ENCODE results near the gene PGLYRP1. TPM values are rescaled to one million over a fixed set of nuclear protein-coding genes. Genes with fewer than 3 reads are reported as not detected.

The PGLYRP1 gene
- total RNA-seq, 1 donor from 2014 or later: 0.43 TPM

DNA sequence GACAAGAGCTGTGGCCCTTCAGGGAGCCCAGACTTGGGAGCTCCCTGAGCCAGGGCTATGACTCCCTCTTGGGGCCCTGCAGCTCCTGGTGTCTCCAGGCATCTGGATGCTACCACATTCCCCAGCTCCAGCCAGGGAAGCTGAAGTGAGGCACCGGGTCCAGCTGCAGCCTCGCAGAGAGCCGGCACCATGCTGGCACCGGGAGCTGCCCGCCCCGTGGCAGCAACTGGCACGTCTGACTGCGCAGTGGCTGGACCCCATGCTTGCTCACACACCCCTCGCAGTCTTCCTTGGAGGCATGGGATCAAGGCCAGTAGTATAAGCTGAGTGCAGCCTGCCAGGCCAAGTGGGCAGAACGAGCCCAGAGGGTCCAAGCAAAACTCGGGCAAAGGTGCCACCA, 10.5 kb upstream of the PGLYRP1 start:
- ATAC-seq (no peak), DNase-seq (ENCODE audit: low spot score) (no peak)

DNA sequence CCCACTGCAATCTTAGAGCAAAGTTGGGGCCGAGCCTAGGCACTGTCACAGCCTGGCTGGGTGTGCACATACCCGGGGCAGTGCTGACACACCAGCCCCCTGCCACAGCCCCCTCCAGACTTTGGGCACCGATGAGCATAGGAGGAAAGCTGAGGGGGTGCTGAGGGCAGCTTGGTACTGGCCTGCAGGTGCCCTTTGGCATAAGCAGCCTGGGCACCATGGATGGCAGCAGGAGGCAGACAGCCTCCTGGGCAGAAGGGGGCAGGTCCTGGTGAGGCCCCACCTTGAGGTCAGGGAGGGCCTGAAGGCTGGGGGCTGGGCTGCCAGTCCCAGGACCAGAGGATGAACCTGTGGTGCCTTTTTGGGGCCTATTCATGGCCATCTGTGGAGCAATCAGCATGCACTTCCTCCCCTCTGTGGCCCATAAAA, 9.8 kb upstream of the PGLYRP1 start:
- ATAC-seq: no peak
- DNase-seq (ENCODE audit: low spot score): no peak

DNA sequence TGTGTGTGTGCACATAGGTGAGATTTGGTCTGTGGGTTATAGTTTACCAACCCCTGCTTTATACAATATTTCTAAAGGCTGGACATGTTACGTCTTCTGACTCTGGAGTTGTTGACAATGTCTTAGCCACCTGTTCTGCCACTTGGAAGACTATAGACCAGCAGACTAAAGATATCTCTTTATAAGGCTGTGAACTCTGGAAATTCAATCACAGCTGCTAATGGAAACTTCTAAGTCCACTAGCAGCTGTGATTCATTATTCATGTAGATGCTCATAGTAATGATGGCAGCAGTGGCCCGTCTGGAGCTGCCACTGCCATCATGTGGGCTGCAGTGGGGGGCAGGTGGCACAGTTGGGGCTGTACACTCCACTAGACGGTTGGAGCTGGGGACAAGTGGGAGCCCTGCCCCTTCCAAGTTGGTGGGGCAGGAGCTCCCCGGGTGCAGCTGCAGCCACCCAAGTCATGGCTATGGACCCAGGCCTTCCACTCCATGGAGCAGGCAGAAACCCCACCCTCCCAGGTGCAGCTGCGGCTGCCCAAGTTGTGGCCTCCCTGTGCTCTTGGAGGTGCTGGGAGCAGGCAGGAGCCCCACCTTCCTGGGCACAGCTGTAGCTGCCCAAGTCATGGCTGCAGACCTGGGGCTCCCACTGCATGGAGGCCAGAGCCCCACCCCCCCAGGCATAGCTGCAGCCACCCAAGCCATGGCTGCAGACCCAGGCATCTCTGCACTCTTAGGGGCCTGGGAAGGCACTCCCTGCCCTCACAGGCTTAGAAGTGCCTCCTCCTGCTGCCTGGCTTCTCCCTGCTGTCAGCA, 9.1 kb upstream of the PGLYRP1 start:
- ATAC-seq (no peak), DNase-seq (ENCODE audit: low spot score) (no peak)

DNA sequence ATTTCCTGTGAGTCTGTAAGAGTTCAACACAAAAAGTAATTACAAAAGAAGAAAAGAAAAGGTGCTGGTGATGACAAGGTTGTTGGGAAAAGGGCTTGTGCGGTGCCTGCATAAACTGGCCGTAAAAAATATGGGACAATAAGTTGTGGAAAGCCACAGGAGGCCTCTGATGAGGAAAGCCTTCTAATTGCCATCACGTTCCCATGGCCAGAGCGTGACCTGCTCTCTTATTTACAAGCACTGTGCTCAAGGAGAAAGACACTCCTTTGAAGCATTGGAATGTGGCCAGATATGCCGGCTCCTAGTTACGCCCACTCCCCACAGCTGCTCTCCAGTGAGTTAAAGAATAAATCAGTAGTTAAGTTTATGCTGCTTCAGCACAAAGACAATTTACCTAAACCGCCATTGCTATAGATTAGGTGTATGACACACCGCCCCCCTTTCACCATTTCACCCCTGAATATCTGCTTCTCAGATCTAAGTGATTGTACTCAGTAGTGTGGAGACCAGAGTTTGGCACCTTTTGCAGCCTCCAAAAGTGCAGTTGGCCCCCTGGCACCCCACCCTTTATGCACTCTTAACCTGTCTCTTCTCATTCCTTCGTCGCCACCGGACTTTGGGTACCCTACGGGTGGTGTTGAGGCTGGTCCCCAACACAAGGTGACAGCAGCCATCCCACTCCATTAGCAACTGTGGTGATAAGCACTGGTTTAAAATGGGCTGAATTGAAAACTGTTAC, 8.1 kb upstream of the PGLYRP1 start:
- DNase-seq (ENCODE audit: low spot score) (no peak), ATAC-seq (no peak)

DNA sequence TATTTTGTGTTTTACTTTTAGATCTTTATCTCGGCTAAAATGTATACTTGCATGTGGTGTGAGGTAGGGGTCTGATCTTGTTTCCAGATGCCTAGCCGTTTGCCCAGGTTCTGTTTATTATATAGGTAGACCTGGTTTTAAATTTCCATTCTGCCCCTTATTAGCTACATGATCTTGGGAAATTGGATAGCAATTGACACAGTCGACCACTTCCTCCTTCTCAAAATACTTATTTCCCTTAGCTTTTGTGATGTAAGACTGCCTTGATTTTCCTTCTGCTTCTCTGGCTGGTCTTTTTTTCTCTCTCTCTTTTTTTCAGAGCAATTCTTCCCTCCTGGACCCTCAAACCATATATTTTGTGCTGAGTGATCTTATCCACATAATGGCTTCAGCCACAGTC, 3.0 kb upstream of the PGLYRP1 start:
- DNase-seq (ENCODE audit: low spot score): peak; percentile 5

DNA sequence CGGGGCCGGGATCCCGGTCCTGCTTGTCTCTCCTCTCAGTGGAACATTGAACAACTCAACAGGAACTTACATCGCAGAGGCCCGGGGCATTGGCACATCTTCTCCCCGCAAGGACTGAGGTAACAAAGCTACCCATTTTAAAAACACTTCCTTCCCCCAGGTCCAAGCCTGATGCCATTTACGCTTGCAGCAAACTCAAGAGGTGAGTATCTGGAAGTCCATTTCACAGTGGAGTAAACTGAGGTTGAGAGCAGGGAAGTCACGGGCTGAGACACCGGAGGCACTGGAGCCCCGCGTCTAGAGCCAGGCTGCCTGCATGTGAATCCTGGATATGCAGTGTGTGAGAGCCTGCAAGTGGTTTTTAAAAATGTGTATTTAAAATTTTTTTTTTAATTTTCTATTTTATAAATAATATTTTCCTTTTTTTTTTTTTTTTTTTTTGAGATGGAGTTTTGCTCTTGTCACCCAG, 492 bp upstream of the PGLYRP1 start:
- ATAC-seq (no peak), DNase-seq (ENCODE audit: low spot score) (peak; percentile 44)

More for the DNA sequence above, 3.0 kb upstream of the PGLYRP1 start:
- no peak for ATAC-seq

DNA sequence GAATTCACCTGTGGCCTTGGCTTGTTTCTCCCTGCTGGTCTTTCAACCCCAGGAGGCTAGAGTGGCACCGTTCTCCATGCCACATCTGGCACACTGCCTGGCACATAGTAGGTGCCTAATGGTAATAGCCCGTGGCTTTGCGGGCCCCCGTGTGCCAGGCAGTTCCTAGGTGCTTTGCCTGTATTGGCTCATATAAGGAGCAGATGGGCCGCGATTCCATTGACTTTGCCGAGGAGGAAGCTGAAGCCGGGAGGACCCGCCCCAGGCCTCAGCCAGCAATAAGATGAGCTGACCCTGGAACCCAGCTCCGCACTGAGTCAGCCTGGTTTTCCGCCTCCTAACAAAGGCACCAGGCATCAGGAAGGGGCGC, 807 bp downstream of the PGLYRP1 start:
- ATAC-seq: no peak
- no peak for DNase-seq (ENCODE audit: low spot score)

DNA sequence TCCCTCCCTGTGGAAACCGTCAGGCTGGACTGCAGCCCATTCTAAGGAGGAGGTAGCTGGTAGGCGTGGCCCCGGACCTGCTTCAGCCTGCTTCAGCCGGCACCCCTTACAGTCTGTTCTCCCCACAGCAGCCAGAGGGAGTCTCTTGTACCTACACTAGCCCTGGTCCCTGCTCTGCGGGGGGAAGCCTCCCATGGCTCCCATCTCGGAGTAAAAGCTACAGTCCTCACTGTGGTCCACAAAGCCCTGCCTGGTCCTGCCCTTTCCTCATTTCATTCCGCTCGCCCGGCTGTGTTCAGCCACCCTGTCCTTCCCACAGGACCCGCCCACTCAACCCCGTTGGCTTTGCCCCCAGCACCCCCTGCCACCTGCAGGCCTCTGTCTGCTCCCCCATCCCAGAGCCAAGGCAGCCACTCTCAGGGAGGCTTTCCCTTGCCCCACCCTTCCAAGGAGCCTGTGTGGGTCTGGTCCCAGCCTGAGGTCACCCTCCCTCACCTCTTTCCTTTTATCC, 1.3 kb downstream of the PGLYRP1 start:
- ATAC-seq: no peak
- no peak for DNase-seq (ENCODE audit: low spot score)

DNA sequence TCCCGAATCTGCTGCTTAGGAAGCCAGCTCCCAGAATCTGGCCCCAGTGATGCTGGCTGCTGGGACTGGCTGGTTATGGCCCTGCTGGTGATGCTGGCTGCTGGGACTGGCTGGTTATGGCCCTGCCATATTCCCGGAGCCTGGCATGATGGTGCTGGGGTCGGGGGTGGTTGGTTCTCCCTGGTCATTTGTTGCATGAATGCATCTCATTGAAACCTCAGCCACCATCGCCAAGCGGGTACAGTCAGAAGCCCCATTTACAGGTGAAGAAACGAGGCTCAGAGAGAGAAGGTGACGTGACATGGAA, 2.1 kb downstream of the PGLYRP1 start:
- ATAC-seq (no peak), DNase-seq (ENCODE audit: low spot score) (no peak)

DNA sequence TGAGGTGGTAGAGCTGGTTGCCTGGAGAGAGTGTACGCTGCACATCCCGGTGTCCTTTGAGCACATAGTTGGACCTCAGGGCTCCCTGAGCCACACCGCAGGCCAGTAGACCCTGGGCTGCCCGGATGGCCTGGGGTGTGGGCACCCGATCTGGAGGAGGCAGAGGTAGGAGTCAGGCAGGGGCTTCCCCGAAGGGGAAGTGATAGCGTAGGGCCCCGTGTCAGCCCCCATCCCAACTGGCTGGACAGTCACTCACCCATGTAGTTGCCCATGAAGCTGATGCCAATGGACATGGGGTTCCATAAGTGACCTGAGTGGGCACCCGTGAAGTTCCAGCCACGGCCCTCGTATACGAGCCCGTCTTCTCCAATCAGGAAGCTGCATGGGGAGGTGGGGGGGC, 3.6 kb downstream of the PGLYRP1 start:
- ATAC-seq (no peak), DNase-seq (ENCODE audit: low spot score) (no peak)

DNA sequence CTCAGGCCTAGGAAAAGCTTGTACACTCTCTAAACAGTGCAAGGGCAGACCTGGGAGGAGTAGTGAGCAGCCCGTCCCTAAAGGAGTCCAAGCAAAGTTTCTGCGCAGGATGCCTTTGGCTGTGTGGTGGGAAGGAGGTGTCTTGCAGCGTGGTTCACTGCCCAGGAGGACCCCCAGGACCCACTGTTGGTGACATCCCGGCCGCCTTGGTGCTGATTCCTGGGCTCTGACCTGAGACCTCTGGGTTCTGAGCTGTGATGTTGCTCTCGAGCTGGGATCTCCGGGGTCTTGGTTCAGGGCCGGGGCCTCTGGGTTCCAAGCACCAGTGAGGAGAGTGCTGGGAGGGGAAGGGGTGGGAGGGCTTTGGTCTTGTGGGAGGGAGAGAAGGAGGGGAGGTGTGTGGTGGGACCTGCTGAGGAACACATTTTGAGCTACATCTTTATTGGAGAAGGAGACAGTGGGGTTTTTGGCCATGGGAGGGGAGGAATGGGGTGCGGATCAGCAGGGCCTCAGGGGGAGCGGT, 4.1 kb downstream of the PGLYRP1 start:
- no peak for ATAC-seq
- DNase-seq (ENCODE audit: low spot score): no peak

DNA sequence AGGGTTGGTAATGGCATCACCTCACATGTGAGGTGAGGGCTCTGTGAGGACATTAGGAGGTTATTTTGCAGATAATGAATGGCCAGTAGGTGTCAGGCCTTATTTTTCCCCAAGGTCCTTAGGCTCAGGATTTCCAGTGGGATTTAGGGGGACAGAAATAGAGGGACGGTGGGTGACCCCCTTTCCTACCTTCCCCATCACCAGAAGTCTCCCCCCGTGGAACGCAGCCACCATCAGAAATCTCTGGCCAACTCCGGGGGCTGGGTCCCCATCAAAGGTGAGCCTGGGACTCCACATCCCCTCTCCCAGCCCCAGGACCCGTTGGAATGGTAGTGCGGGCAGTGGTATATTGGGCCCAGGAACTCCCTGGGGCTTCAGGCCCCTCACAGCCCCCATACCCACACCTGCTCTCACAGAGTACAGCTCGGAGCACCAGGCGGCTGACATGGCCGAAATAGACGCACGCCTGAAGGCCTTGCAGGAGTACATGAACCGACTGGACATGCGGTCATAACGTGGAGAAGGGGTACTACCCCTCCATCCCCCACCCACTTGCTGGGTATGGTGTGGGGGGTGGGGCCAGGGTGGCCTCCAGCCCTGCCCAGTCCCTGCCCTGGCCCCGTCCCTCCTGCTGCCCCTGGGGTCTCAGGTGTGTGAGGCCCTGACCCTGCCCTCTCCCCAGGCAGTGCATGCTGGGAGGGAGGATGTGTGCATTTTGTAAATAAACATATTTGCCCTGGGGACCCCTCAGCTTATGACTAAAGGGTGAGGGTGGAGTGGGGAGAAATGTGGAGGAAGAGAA, 4.8 kb downstream of the PGLYRP1 start:
- ATAC-seq (no peak), DNase-seq (ENCODE audit: low spot score) (no peak)

DNA sequence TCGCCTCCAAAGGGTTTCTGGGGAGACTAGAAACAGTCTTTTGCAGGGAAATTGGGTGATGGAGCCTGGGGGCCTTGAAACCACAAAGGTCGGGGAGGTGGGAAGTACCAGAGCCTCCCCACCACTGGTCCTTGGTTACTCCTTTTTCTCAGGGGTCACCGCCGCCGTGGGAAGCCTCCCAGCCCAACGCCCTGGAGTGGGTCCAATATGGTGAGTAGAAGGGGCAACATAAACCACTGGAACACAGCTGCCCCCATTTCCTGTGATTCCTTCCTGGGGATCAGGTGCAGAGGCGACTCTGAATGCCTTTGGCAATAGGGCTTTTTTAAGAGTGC, 5.8 kb downstream of the PGLYRP1 start:
- no peak for DNase-seq (ENCODE audit: low spot score)

DNA sequence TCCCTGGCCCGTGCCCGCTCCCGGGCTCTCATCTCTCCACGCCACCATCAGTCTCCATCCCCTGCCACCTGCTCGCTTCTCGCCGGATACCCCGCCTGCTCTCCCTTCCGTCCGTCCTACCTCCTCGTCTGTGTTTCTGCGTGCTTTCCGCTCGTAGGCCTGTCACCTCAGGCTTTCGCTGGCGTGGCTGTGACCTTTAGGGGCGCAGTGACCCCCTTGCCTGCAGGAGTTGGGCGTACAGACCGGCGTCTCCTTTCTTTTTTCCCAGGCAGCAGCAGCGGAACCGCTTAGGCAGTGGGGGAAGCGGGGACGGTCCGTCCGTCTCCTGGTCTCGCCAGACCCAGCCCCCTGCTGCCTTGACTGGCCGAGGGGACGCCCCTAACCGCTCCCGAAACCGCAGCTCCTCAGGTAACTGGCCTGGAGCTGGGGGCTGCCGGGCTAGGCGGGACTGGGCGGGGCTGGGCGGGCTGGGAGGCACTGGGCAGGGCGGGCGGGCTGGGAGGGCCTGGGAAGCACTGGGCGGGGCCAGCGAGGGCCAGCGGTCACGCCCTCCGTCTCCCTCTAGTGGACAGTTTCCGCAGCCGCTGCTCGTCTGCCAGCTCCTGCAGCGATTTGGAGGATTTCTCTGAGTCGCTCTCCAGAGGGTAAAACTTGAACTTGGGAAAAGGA, 6.3 kb downstream of the PGLYRP1 start:
- peak; percentile 85 for DNase-seq (ENCODE audit: low spot score)
- peak; percentile 90 for ATAC-seq

More for the DNA sequence above, 5.8 kb downstream of the PGLYRP1 start:
- no peak for ATAC-seq

DNA sequence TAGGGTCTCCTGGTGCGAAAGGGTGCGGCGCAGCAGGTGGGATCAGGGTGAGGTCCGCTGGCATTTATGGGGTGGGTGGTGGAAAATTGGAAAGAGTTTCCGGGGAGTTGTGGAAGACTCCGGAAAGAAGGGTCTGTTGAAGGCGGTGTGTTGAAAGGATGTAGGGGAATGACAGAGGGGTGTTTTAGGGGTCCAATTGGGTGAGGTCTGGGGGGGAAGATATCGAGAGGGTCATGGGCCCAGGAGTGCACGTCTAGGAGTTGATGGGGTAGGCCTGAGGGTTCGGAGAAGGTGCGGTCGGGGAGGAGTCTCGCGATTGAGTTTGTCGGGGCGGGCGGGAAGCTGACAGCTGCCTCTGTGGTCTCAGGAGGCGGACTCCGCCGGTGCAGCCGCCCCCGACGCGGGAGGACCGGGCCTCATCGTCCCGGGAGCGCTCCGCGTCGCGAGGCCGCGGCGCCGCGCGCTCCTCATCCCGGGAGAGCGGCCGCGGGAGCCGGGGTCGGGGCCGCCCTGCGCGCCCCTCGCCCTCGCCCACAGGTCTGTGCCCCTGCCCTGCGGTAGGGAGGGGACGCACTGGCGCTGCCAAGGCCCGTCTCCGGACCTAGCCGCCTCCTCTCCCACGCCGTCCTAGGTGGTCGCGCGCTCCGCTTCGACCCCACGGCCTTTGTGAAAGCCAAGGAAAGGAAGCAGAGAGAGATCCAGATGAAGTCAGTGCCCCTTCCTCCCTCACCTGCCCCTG, 7.0 kb downstream of the PGLYRP1 start:
- ATAC-seq: peak; percentile 12
- no peak for DNase-seq (ENCODE audit: low spot score)

DNA sequence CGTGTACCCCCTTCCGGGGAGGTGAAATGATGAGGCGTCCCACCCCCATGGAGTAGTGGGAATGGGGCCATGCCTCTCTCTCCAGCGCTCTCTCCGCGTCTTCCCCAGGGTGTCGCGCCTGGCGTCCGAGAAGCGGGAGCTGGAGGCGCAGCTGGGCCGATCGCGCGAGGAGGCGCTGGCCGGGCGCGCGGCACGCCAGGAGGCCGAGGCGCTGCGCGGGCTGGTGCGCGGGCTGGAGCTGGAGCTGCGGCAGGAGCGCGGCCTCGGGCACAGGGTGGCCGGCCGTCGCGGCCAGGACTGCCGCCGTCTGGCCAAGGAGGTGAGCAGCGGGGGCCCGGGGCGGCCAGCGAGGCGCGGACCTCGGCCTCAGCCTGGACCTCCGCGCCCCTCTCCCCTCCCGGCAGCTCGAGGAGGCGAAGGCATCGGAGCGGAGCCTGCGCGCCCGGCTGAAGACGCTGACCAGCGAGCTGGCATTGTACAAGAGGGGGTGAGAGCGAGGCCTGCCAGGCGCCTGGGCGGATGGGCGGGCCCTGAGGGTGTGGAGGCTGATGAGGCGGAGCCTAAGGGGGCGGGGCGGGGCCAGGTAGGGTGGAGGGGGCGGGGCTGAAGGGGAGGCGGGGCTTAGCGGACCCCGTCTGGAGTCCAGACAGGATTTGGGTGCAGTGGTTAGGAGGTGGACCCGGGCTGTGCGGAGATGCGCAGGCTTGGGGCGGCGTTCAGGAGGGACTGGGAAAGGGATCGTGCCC, 7.7 kb downstream of the PGLYRP1 start:
- peak; percentile 66 for ATAC-seq

DNA sequence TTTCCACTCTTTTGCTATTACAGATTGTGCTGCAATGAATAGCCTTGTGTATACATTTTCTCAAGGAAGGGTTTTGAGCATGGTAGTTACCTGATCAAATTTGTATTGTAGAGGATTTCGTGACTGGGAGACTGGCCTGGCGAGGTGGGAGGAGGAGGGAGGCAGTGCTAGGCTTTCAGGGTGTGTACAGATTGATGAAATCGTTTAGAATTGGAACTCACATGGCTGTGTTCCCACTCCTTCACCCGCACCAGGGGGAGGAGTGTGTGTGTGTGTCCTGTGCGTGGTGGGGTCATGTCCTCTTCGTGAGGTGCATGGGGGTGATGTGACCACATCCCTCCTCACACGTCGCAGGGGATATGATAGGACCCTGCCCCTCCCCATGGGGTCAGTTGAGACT, 8.3 kb downstream of the PGLYRP1 start:
- ATAC-seq (no peak), DNase-seq (ENCODE audit: low spot score) (no peak)

More for the DNA sequence above, 7.7 kb downstream of the PGLYRP1 start:
- DNase-seq (ENCODE audit: low spot score): peak; percentile 71

DNA sequence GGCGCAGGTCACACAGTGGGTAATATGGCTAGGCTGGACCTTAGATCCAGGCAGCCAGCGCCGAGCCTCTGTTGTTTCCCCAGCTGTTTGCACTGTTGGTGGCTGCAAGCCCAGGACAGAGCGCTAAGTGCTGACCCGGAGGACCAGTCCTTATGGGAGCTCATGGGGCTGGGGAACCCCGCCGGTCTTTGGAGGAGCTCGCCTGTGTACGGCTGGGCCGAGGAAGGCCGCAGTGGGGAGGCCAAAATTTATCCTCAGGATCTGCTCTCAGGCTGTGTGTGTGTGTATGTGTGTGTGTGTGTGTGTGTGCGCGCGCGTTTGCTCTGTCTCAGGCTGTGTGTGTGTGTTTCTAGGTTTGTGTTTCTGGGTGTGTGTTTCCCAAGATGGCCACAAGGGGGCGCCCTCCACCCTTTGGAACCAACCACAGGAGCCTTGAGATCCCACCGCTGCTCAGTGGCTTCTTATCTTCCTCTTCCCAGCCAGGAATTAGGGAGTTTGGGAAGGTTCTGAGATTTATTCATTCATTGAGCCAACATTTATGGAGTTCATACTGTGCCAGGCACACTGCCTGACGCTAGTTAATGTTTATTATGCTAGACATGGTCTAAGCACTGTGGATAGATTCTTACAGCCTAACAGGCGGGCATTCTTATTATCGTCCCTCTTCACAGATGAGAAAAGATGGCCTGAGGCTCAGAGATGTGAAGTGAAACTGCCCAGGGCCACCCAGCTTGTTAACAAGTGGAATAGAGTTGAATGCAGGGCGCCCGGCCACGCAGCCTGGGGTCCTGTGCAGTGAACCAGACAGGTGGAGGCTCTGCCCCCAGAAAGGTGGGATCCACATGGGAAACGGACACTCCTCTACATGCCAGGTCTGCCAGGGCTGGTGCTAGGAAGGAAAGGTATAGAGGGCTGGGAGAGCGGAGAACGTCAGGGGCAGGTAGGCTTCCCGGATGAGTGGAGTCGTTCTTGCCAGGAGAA, 13.0 kb downstream of the PGLYRP1 start:
- DNase-seq (ENCODE audit: low spot score) (peak; percentile 66), ATAC-seq (peak; percentile 92)
